B cell (primary cell): ENCODE measurements around the gene AMFR. TPM values are rescaled to one million over a fixed set of nuclear protein-coding genes. Genes with fewer than 3 reads are reported as not detected.
"Not testable (repeated sequence)": the region's sequence is repeated elsewhere in the genome, so short reads cannot be mapped to it uniquely, and the experiment has no call there.

Experiments
- ATAC-seq: fragments of 200-7000 bp; cut with Tn5 transposase; one replicate; pipeline ENCODE4 v1.10.0; 2021; ENCODE audit warnings: low read depth, mild to moderate bottlenecking, moderate number of reproducible peaks, moderate library complexity
- CTCF ChIA-PET: fragments of 350-600 bp; sonication (Branson Sonifier 250); formaldehyde crosslinking; loops from one replicate; lab custom pipeline; 2021; ENCODE audit warnings: antibody characterized with exemption, inconsistent platforms; lab: Charles Lee
- POLR2A ChIA-PET: fragments of 350-600 bp; sonication (Branson Sonifier 250); formaldehyde crosslinking; loops from one replicate; lab custom pipeline; 2021; ENCODE audit warnings: antibody characterized with exemption; lab: Charles Lee
- DNase-seq: peaks from one replicate; pipeline ENCODE4 v3.0.0; 2013
- H2AFZ ChIP-seq: 2 replicates; pipeline ENCODE4 v1.6.1; 2012; ENCODE audit warnings: mild to moderate bottlenecking, low read depth, low read length; ENCODE audit not compliant: insufficient read depth, poor library complexity, severe bottlenecking
- H3K27ac ChIP-seq, 2 donors: 1 replicate in 1 of 2; 2 replicates in 1 of 2; pipeline ENCODE4 v1.5.1; 2012 to 2013; ENCODE audit warnings: low read length in 2 of 2, mild to moderate bottlenecking in 2 of 2, moderate library complexity in 1 of 2
- H3K27me3 ChIP-seq, 4 experiments: fragments of 200-600 bp in 1 of 4; sonication (generic) in 1 of 4; replicated peaks in 1 of 4; 1 replicate in 2 of 4; 2 replicates in 2 of 4; pipeline versions ENCODE4 v1.6.1 to v1.7.0; 2013 to 2016; ENCODE audit warnings: low read length in 3 of 4, mild to moderate bottlenecking in 2 of 4, mixed read lengths in 1 of 4, moderate library complexity in 1 of 4; ENCODE audit not compliant: insufficient read depth in 4 of 4, control insufficient read depth in 3 of 4; ENCODE audit errors: control extremely low read depth in 1 of 4
- H3K36me3 ChIP-seq, 2 experiments: replicated peaks in 1 of 2; 1 replicate in 1 of 2; 2 replicates in 1 of 2; pipeline versions ENCODE4 v1.6.1 to v1.7.1; 2013; ENCODE audit warnings: low read length in 1 of 2; ENCODE audit not compliant: insufficient read depth in 2 of 2, control insufficient read depth in 1 of 2; ENCODE audit errors: control extremely low read depth in 1 of 2, extremely low read depth in 1 of 2
- H3K4me1 ChIP-seq, 2 donors: fragments of 200-600 bp in 1 of 2; sonication (generic) in 1 of 2; 1 replicate in 1 of 2; 2 replicates in 1 of 2; pipeline versions ENCODE4 v1.5.1 to v1.6.1; 2013 to 2017; ENCODE audit warnings: low read length in 2 of 2; ENCODE audit not compliant: control insufficient read depth in 2 of 2, insufficient read depth in 2 of 2
- H3K4me2 ChIP-seq: replicated peaks from 2 replicates; pipeline ENCODE3; 2012; ENCODE audit warnings: mild to moderate bottlenecking, low read depth, low read length; ENCODE audit not compliant: poor library complexity, severe bottlenecking
- H3K4me3 ChIP-seq, 5 experiments: fragments of 200-600 bp in 1 of 5; sonication (generic) in 1 of 5; 1 replicate in 3 of 5; 2 replicates in 2 of 5; pipeline versions ENCODE4 v1.5.1 to v1.7.0; 2011 to 2016; ENCODE audit warnings: low read length in 4 of 5, mild to moderate bottlenecking in 4 of 5, low read depth in 2 of 5, control low read depth in 1 of 5, moderate library complexity in 1 of 5; ENCODE audit not compliant: insufficient read depth in 1 of 5; ENCODE audit errors: control extremely low read depth in 1 of 5, extremely low read depth in 1 of 5
- H3K79me2 ChIP-seq: fragments of 200-600 bp; sonication (generic); one replicate; pipeline ENCODE4 v1.6.0; 2016; ENCODE audit warnings: low read length; ENCODE audit not compliant: control insufficient read depth, insufficient read depth
- H3K9ac ChIP-seq: fragments of 200-600 bp; sonication (generic); 2 replicates; pipeline ENCODE4 v1.6.1; 2017; ENCODE audit warnings: mild to moderate bottlenecking, low read length, moderate library complexity
- H3K9me3 ChIP-seq, 3 donors: one replicate each; pipeline versions ENCODE4 v1.6.1 to v1.7.1; 2013; ENCODE audit warnings: low read length in 2 of 3; ENCODE audit not compliant: control insufficient read depth in 2 of 3, insufficient read depth in 1 of 3; ENCODE audit errors: control extremely low read depth in 1 of 3
- H4K20me1 ChIP-seq: 2 replicates; pipeline ENCODE4 v1.6.0; 2012; ENCODE audit warnings: mild to moderate bottlenecking, low read length; ENCODE audit not compliant: insufficient read depth, control insufficient read depth, poor library complexity, severe bottlenecking
- H3K27ac Mint-ChIP-seq: one replicate; pipeline ENCODE4 v1.8.0; 2021; ENCODE audit warnings: mixed read lengths
- H3K27me3 Mint-ChIP-seq: one replicate; pipeline ENCODE4 v1.8.0; 2021; ENCODE audit warnings: mixed read lengths
- H3K4me1 Mint-ChIP-seq: one replicate; pipeline ENCODE4 v1.8.0; 2021; ENCODE audit warnings: mixed read lengths
- H3K4me3 Mint-ChIP-seq: one replicate; pipeline ENCODE4 v1.8.0; 2021; ENCODE audit warnings: mixed read lengths
- H3K9me3 Mint-ChIP-seq: one replicate; pipeline ENCODE4 v1.8.0; 2022; ENCODE audit warnings: mixed read lengths; ENCODE audit not compliant: insufficient read depth
- CTCF ChIP-seq: fragments of 200-600 bp; IDR thresholded peaks from one replicate; pipeline ENCODE4 v1.8.0; 2022; ENCODE audit warnings: antibody characterized with exemption, mild to moderate bottlenecking
- EZH2 ChIP-seq: IDR thresholded peaks from 2 replicates; pipeline ENCODE4 v1.6.1; 2012; ENCODE audit warnings: borderline replicate concordance, low read depth, mild to moderate bottlenecking, moderate library complexity, low read length; ENCODE audit not compliant: insufficient read depth, poor library complexity, severe bottlenecking
- WGBS: methylation state at CpG from one replicate; pipeline ENCODE4 v1.1.5; 2013; ENCODE audit warnings: missing lambda C conversion rate; ENCODE audit not compliant: insufficient coverage; 5-methylcytosine and 5-hydroxymethylcytosine counted together
- intact Hi-C: fragments of 100-400 bp; cut with micrococcal nuclease; formaldehyde crosslinking; loops from one replicate; pipeline ENCODE4 v1.10.0; 2022
- polyA plus RNA-seq: library from polyadenylated mRNA; depleted of rRNA; stranded (reverse); fragments of >200 nt; gene quantifications from 2 replicates; pipeline ENCODE4 v1.2.3, GENCODE V29; 2012
- total RNA-seq, 2 donors: library from RNA; stranded (reverse); fragments of 120-200 nt in 1 of 2; gene quantifications; 1 replicate in 1 of 2; 2 replicates in 1 of 2; pipeline versions ENCODE4 v1.2.3 to v1.2.4, GENCODE V29; 2013 to 2022

AMFR gene
- total and polyA plus RNA-seq, 2 donors (not counting 1 experiment from before 2014, with no cell fraction given) = 118 to 225 TPM

DNA sequence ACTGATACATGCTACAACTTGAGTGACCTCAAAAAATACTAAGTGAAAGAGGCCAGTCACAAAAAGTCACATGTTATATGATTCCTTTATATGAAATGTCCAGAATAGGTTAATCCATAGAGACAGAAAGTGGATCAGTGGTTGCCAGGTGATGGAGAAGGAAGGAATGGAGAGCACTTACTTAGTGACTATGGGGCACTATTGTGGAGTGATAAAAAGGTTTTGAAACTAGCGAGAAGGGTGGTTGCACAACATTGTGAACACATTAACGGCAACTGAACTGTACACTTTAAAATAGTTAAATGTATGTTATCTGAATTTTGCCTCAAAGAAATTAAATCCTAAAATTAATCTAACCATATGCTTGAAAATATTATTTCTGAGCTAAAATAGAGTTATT lies 25.9 kb downstream of the AMFR start:
- Mint-ChIP-seq H3K9me3 (no peaks in the 10 kb centered on the region), H3K27me3 (no peaks in the 10 kb centered on the region), H3K4me1 (peaks cover 8% of the 10 kb centered on the region), H3K4me3 (no peak overlapping the region), H3K27ac (no peak overlapping the region)
- intact Hi-C loops = no loop called here
- ChIA-PET CTCF (no interaction called here), POLR2A (no interaction called here)
- Histone ChIP-seq H3K79me2 (peaks cover 23% of the 10 kb centered on the region), H2AFZ (no peak overlapping the region), H4K20me1 (peaks cover 28% of the 10 kb centered on the region), H3K4me1 (no peaks in the 10 kb centered on the region), H3K4me3 (no peak overlapping the region), H3K27ac (no peak overlapping the region), H3K36me3 (peaks cover 14 to 53% of the 10 kb centered on the region in 2 experiments), H3K4me2 (no peak overlapping the region), H3K9me3 (no peaks in the 10 kb centered on the region), H3K9ac (no peak overlapping the region), H3K27me3 (no peaks in the 10 kb centered on the region)
- no peak for TF ChIP-seq EZH2
- TF ChIP-seq CTCF = no peak
- no peak for DNase-seq
- WGBS = no CpG with 5 or more reads among the region's 2 CpGs
- no peak for ATAC-seq

DNA sequence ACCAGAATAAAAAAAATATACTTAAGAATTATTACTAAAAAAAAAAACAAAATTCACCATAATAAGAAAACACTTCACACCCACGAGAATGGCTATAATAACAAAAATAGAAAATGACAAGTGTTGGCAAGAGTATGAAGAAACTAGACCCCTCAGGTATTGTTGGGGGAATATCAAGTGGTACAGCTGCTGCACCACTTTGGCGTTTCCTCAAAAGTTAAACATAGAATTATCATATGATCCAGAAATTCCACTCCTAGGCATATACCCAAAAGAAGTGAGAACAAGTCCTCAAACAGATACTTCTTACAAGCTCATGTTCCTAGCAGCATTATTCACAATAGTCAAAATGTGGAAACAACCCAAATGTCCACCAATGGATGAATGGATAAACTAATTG lies 26.3 kb downstream of the AMFR start:
- POLR2A ChIA-PET = no interaction called here
- CTCF ChIA-PET = no interaction called here
- H2AFZ ChIP-seq = no peak overlapping the region
- H3K4me2 ChIP-seq = no peak overlapping the region
- DNase-seq (no peak), ATAC-seq (no peak)
- Mint-ChIP-seq H3K4me3 (no peak overlapping the region), H3K4me1 (peaks cover 9% of the 10 kb centered on the region), H3K27me3 (no peaks in the 10 kb centered on the region), H3K27ac (no peak overlapping the region), H3K9me3 (no peaks in the 10 kb centered on the region)
- peaks cover 28% of the 10 kb centered on the region for H4K20me1 ChIP-seq
- intact Hi-C loops = no loop called here
- no peak overlapping the region for H3K4me3 ChIP-seq
- H3K27me3 ChIP-seq = no peaks in the 10 kb centered on the region
- peaks cover 14 to 50% of the 10 kb centered on the region in 2 experiments for H3K36me3 ChIP-seq
- H3K27ac ChIP-seq = no peak overlapping the region
- H3K9me3 ChIP-seq = no peaks in the 10 kb centered on the region
- no peak overlapping the region for H3K9ac ChIP-seq
- TF ChIP-seq EZH2 = no peak
- no peak for TF ChIP-seq CTCF
- WGBS = no CpG with 5 or more reads among the region's 2 CpGs
- H3K4me1 ChIP-seq = no peaks in the 10 kb centered on the region
- H3K79me2 ChIP-seq = peaks cover 23% of the 10 kb centered on the region

DNA sequence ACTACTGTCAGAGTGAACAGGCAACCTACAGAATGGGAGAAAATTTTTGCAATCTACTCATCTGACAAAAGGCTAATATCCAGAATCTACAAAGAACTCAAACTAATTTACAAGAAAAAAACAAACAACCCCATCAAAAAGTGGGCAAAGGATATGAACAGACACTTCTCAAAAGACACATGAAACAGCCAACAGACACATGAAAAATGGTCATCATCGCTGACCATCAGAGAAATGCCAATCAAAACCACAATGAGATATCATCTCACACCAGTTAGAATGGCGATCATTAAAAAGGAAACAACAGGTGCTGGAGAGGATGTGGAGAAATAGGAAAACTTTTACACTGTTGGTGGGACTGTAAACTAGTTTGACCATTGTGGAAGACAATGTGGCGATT lies 28.6 kb downstream of the AMFR start:
- H3K27me3 ChIP-seq, intact Hi-C loops, H3K27me3 Mint-ChIP-seq, H3K4me2 ChIP-seq, H3K4me1 ChIP-seq, H3K27ac ChIP-seq, CTCF ChIA-PET, H3K9me3 ChIP-seq, ATAC-seq, H3K4me3 Mint-ChIP-seq, H2AFZ ChIP-seq, POLR2A ChIA-PET, H3K27ac Mint-ChIP-seq, H3K9ac ChIP-seq, H3K4me3 ChIP-seq, H3K9me3 Mint-ChIP-seq, DNase-seq: not testable (repeated sequence)
- peaks cover 16% of the 10 kb centered on the region for H3K79me2 ChIP-seq
- WGBS = no CpG with 5 or more reads among the region's 3 CpGs
- peaks cover 11% of the 10 kb centered on the region for H3K4me1 Mint-ChIP-seq
- peaks cover 8 to 33% of the 10 kb centered on the region in 2 experiments for H3K36me3 ChIP-seq
- peaks cover 19% of the 10 kb centered on the region for H4K20me1 ChIP-seq
